NCI-H128 (cell line): ENCODE measurements around the gene C2CD2.

Experiments used
- DNase-seq: peaks from one replicate; lab custom pipeline; 2025; ENCODE audit not compliant: unreplicated experiment; lab: John Stamatoyannopoulos, UW

The C2CD2 gene

GRCh38 chr21:41848958-41849580 is 104.7 kb downstream of the C2CD2 start:
- no peak for DNase-seq

- DNase-seq, result no peak
Measured at GRCh38 chr21:41848533-41848932, 105.3 kb downstream of the C2CD2 start.

- DNase-seq, result no peak
Measured at GRCh38 chr21:41847066-41847804, 106.6 kb downstream of the C2CD2 start.

GRCh38 chr21:41846536-41846935 is 107.3 kb downstream of the C2CD2 start:
- DNase-seq, result no peak

- DNase-seq, result no peak
Measured at GRCh38 chr21:41846033-41846317, 107.8 kb downstream of the C2CD2 start.

- no peak for DNase-seq
Measured at GRCh38 chr21:41845310-41846032, 108.3 kb downstream of the C2CD2 start.

- DNase-seq, result no peak
Measured at GRCh38 chr21:41843584-41843983, 110.2 kb downstream of the C2CD2 start.

GRCh38 chr21:41840880-41841279 is 112.9 kb downstream of the C2CD2 start:
- no peak for DNase-seq

- DNase-seq, result no peak
Measured at GRCh38 chr21:41839387-41840000, 114.3 kb downstream of the C2CD2 start.

- no peak for DNase-seq
Measured at GRCh38 chr21:41837756-41838297, 116.0 kb downstream of the C2CD2 start.

GRCh38 chr21:41836166-41837015 is 117.4 kb downstream of the C2CD2 start:
- no peak for DNase-seq

GRCh38 chr21:41835711-41836154 is 118.1 kb downstream of the C2CD2 start:
- DNase-seq, result no peak
